DOHH2 (cell line): ENCODE results near the gene ZFAND2B.

Source experiments
- H3F3A ChIP-seq: fragments of 200-600 bp; sonication (generic), shearing (Covaris generic); 2 replicates; pipeline ENCODE4 v1.6.0; 2016; ENCODE audit warnings: antibody characterized with exemption, mild to moderate bottlenecking; ENCODE audit not compliant: control insufficient read depth, insufficient read depth
- H3K27ac ChIP-seq: fragments of 200-600 bp; sonication (generic); 2 replicates; pipeline ENCODE4 v1.5.1; 2014; ENCODE audit warnings: low read depth, mild to moderate bottlenecking, low read length, moderate library complexity
- H3K27me3 ChIP-seq: fragments of 200-600 bp; sonication (generic); 2 replicates; pipeline ENCODE4 v1.6.1; 2014; ENCODE audit warnings: mild to moderate bottlenecking, low read length, mixed read lengths; ENCODE audit not compliant: control insufficient read depth
- H3K36me3 ChIP-seq: fragments of 200-600 bp; sonication (generic); 2 replicates; pipeline ENCODE4 v1.6.1; 2014; ENCODE audit warnings: mild to moderate bottlenecking, low read length, moderate library complexity, mixed read lengths; ENCODE audit not compliant: control insufficient read depth
- H3K4me1 ChIP-seq: fragments of 200-600 bp; sonication (generic); 2 replicates; pipeline ENCODE4 v1.6.1; 2014; ENCODE audit warnings: mild to moderate bottlenecking, low read length, mixed read lengths; ENCODE audit not compliant: control insufficient read depth
- H3K4me2 ChIP-seq: fragments of 200-600 bp; sonication (generic); 2 replicates; pipeline ENCODE4 v1.6.0; 2014; ENCODE audit warnings: mild to moderate bottlenecking, low read length, moderate library complexity
- H3K4me3 ChIP-seq: fragments of 200-600 bp; sonication (generic); 2 replicates; pipeline ENCODE4 v1.5.1; 2014; ENCODE audit warnings: mild to moderate bottlenecking, low read length, mixed read lengths
- H3K79me2 ChIP-seq: fragments of 200-600 bp; sonication (generic); 2 replicates; pipeline ENCODE4 v1.6.1; 2014; ENCODE audit warnings: mild to moderate bottlenecking, low read length, mixed read lengths; ENCODE audit not compliant: control insufficient read depth
- H3K9me2 ChIP-seq: fragments of 200-600 bp; sonication (generic); replicated peaks from 2 replicates; pipeline ENCODE4 v1.6.1; 2014; ENCODE audit warnings: mild to moderate bottlenecking, low read length, mixed read lengths; ENCODE audit not compliant: control insufficient read depth
- H3K9me3 ChIP-seq: fragments of 200-600 bp; sonication (generic); 2 replicates; pipeline ENCODE4 v1.6.1; 2014; ENCODE audit warnings: antibody characterized with exemption, low read length, mixed read lengths; ENCODE audit not compliant: control insufficient read depth, insufficient read depth
- H4K20me1 ChIP-seq: fragments of 200-600 bp; sonication (generic); 2 replicates; pipeline ENCODE4 v1.6.0; 2014; ENCODE audit warnings: low read depth, mild to moderate bottlenecking, antibody characterized with exemption, low read length, moderate library complexity; ENCODE audit not compliant: control insufficient read depth, insufficient read depth
- EZH2phosphoT487 ChIP-seq: fragments of 200-600 bp; sonication (generic); IDR thresholded peaks from 2 replicates; pipeline ENCODE4 v1.6.1; 2017; ENCODE audit warnings: borderline replicate concordance, mild to moderate bottlenecking, antibody characterized with exemption, low read length, moderate library complexity, mixed read lengths
- TF ChIP-seq, protein P1 (sequence below): fragments of 200-600 bp; sonication (generic); IDR thresholded peaks from one replicate; pipeline ENCODE4 v1.5.1; 2014; ENCODE audit warnings: antibody characterized with exemption, mild to moderate bottlenecking, low read depth, low read length; ENCODE audit not compliant: poor library complexity, severe bottlenecking

The ZFAND2B gene

GRCh38 chr2:219210196-219210885, 3.8 kb downstream of the ZFAND2B start:
- peaks cover 3% of the 10 kb centered on the region; the same call in 1 of the 2 replicates for H3K79me2 ChIP-seq
- no peak overlapping the region for H3K27ac ChIP-seq
- H3K36me3 ChIP-seq = peaks cover 73% of the 10 kb centered on the region
- no peaks in the 10 kb centered on the region for H3K9me3 ChIP-seq
- no peaks in the 10 kb centered on the region for H3K9me2 ChIP-seq
- no peaks in the 10 kb centered on the region for H3K27me3 ChIP-seq
- no peaks in the 10 kb centered on the region for H4K20me1 ChIP-seq
- peaks cover 18% of the 10 kb centered on the region for H3K4me1 ChIP-seq
- H3F3A ChIP-seq = peaks cover 7% of the 10 kb centered on the region; the same call in 1 of the 2 replicates
- TF ChIP-seq EZH2phosphoT487 = no peak
- TF ChIP-seq, protein P1, sequence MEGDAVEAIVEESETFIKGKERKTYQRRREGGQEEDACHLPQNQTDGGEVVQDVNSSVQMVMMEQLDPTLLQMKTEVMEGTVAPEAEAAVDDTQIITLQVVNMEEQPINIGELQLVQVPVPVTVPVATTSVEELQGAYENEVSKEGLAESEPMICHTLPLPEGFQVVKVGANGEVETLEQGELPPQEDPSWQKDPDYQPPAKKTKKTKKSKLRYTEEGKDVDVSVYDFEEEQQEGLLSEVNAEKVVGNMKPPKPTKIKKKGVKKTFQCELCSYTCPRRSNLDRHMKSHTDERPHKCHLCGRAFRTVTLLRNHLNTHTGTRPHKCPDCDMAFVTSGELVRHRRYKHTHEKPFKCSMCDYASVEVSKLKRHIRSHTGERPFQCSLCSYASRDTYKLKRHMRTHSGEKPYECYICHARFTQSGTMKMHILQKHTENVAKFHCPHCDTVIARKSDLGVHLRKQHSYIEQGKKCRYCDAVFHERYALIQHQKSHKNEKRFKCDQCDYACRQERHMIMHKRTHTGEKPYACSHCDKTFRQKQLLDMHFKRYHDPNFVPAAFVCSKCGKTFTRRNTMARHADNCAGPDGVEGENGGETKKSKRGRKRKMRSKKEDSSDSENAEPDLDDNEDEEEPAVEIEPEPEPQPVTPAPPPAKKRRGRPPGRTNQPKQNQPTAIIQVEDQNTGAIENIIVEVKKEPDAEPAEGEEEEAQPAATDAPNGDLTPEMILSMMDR = no peak
- H3K4me2 ChIP-seq = no peak overlapping the region
- no peak overlapping the region for H3K4me3 ChIP-seq

DNA sequence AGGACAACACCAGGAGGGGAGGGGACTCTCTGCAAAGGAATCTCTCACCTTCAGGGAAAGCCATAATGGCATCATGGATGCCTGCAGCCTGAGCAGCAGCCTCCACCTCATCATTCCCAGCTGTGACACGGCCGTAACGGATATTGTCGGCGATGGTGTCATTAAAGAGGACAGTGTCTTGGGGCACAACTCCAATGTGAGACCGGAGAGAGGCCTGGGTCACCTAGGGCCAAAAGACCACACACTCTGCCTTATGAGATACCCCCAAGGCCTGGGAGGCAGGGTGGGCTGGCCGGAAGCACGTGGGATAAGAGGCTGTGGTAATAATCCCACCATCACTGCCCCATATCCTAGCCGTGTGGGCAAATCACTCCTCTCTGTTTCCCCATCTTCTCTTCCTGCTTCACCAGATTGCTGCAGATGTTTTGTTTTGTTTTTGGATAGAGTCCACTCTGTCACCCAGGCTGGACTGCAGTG, 4.3 kb downstream of the ZFAND2B start:
- H4K20me1 ChIP-seq = no peaks in the 10 kb centered on the region
- no peak overlapping the region for H3K27ac ChIP-seq
- H3K36me3 ChIP-seq = peaks cover 74% of the 10 kb centered on the region
- H3F3A ChIP-seq = peaks cover 7% of the 10 kb centered on the region; the same call in 1 of the 2 replicates
- H3K79me2 ChIP-seq = peaks cover 3% of the 10 kb centered on the region; the same call in 1 of the 2 replicates
- H3K27me3 ChIP-seq = no peaks in the 10 kb centered on the region
- no peaks in the 10 kb centered on the region for H3K9me2 ChIP-seq
- H3K4me1 ChIP-seq = peaks cover 15% of the 10 kb centered on the region
- TF ChIP-seq, protein P1 = no peak
- TF ChIP-seq EZH2phosphoT487 = no peak
- no peaks in the 10 kb centered on the region for H3K9me3 ChIP-seq
- no peak overlapping the region for H3K4me2 ChIP-seq
- no peak overlapping the region for H3K4me3 ChIP-seq

- TF ChIP-seq, protein P1 = no peak
- TF ChIP-seq EZH2phosphoT487 = no peak
- Histone ChIP-seq H4K20me1 (no peaks in the 10 kb centered on the region), H3K4me1 (peaks cover 8% of the 10 kb centered on the region), H3F3A (no peaks in the 10 kb centered on the region), H3K9me2 (no peaks in the 10 kb centered on the region), H3K27ac (no peak overlapping the region), H3K9me3 (no peaks in the 10 kb centered on the region), H3K4me3 (no peak overlapping the region), H3K4me2 (no peak overlapping the region), H3K79me2 (peaks cover 13% of the 10 kb centered on the region), H3K36me3 (peaks cover 75% of the 10 kb centered on the region), H3K27me3 (no peaks in the 10 kb centered on the region)
Observed at GRCh38 chr2:219213026-219213415, 6.4 kb downstream of the ZFAND2B start.
